AG09309 (cell line): ENCODE measurements around the gene EPB41L4A.

ENCODE experiments used
- DNase-seq: peaks from one replicate; pipeline ENCODE4 v3.0.0-alpha.2; 2010; ENCODE audit warnings: low read depth
- H3K4me3 ChIP-seq: 2 replicates; pipeline ENCODE4 v1.5.1; 2011; ENCODE audit warnings: mild to moderate bottlenecking, low read depth, low read length, moderate library complexity; ENCODE audit not compliant: control insufficient read depth
- CTCF ChIP-seq: IDR thresholded peaks from 2 replicates; pipeline ENCODE4 v1.5.1; 2011; ENCODE audit warnings: mild to moderate bottlenecking, low read depth, low read length, inconsistent platforms; ENCODE audit not compliant: insufficient read depth, control insufficient read depth; ENCODE audit errors: missing control alignments

The EPB41L4A gene

GRCh38 chr5:112136773-112137172, 282.3 kb downstream of the EPB41L4A start:
- no peak for DNase-seq
- no peak for TF ChIP-seq CTCF
- no peak overlapping the region for H3K4me3 ChIP-seq

GRCh38 chr5:112127861-112128260, 291.2 kb downstream of the EPB41L4A start:
- no peak for TF ChIP-seq CTCF
- DNase-seq: no peak
- no peak overlapping the region for H3K4me3 ChIP-seq

- no peak overlapping the region for H3K4me3 ChIP-seq
- DNase-seq: no peak
- TF ChIP-seq CTCF: no peak
Observed at GRCh38 chr5:112126982-112127381, 292.1 kb downstream of the EPB41L4A start.

- no peak for TF ChIP-seq CTCF
- no peak for DNase-seq
- no peak overlapping the region for H3K4me3 ChIP-seq
Observed at GRCh38 chr5:112125903-112126302, 293.2 kb downstream of the EPB41L4A start.

- no peak overlapping the region for H3K4me3 ChIP-seq
- no peak for DNase-seq
Observed at GRCh38 chr5:112124788-112125187, 294.3 kb downstream of the EPB41L4A start.

GRCh38 chr5:112123086-112123485, 296.0 kb downstream of the EPB41L4A start:
- no peak overlapping the region for H3K4me3 ChIP-seq
- TF ChIP-seq CTCF: no peak
- no peak for DNase-seq

More at GRCh38 chr5:112124788-112125187, 294.3 kb downstream of the EPB41L4A start:
- TF ChIP-seq CTCF: no peak

GRCh38 chr5:112122353-112122752, 296.7 kb downstream of the EPB41L4A start:
- DNase-seq: no peak
- TF ChIP-seq CTCF: no peak
- no peak overlapping the region for H3K4me3 ChIP-seq
